Left ventricle myocardium inferior (tissue), 1 donor: Measurements from ENCODE around the gene PPFIBP2. TPM values are rescaled to one million over a fixed set of nuclear protein-coding genes. Genes with fewer than 3 reads are reported as not detected.

Experiments
- DNase-seq: peaks from one replicate; pipeline ENCODE4 v3.0.0-alpha.2; 2020
- H3K27ac ChIP-seq: fragments of 200-600 bp; replicated peaks from 2 replicates; pipeline ENCODE4 v1.8.0; 2021
- H3K27me3 ChIP-seq: fragments of 200-600 bp; 2 replicates; pipeline ENCODE4 v1.8.0; 2021; ENCODE audit warnings: low read depth
- H3K36me3 ChIP-seq: fragments of 200-600 bp; 2 replicates; pipeline ENCODE4 v1.8.0; 2021
- H3K4me1 ChIP-seq: fragments of 200-600 bp; 2 replicates; pipeline ENCODE4 v1.8.0; 2021
- H3K4me3 ChIP-seq: fragments of 200-600 bp; 2 replicates; pipeline ENCODE4 v1.8.0; 2021; ENCODE audit warnings: mild to moderate bottlenecking, moderate library complexity
- H3K9me3 ChIP-seq: fragments of 200-600 bp; replicated peaks from 2 replicates; pipeline ENCODE4 v1.8.0; 2021
- intact Hi-C: fragments of 100-400 bp; cut with micrococcal nuclease; formaldehyde crosslinking; loops from one replicate; pipeline ENCODE4 v1.11.0; 2022
- total RNA-seq: library from RNA; stranded (reverse); fragmentation: NEBNext Ultra II Directional; extraction: Animal tissue kit (Norgen Biotek cat#: 25700); gene quantifications from one replicate; pipeline ENCODE4 v1.2.1, GENCODE V29; 2021
- TF ChIP-seq, protein P1 (sequence below): fragments of 200-600 bp; IDR thresholded peaks from 2 replicates; pipeline ENCODE4 v1.8.0; 2021; ENCODE audit warnings: antibody characterized with exemption, mild to moderate bottlenecking, borderline replicate concordance
- donor health status: DM: no; HTN: yes; CAD: no; lungs with severe emphysema.

PPFIBP2 gene
- total RNA-seq, 1 donor from 2014 or later: 19.2 TPM

- Histone ChIP-seq H3K9me3 (no peaks in the 10 kb centered on the region), H3K27ac (peak overlapping the region; percentile 74), H3K4me3 (peak overlapping the region; percentile 63), H3K27me3 (no peaks in the 10 kb centered on the region), H3K4me1 (peaks cover 27% of the 10 kb centered on the region), H3K36me3 (peaks cover 5% of the 10 kb centered on the region)
- intact Hi-C loops: no loop called here
- no peak for DNase-seq
- TF ChIP-seq, protein P1, sequence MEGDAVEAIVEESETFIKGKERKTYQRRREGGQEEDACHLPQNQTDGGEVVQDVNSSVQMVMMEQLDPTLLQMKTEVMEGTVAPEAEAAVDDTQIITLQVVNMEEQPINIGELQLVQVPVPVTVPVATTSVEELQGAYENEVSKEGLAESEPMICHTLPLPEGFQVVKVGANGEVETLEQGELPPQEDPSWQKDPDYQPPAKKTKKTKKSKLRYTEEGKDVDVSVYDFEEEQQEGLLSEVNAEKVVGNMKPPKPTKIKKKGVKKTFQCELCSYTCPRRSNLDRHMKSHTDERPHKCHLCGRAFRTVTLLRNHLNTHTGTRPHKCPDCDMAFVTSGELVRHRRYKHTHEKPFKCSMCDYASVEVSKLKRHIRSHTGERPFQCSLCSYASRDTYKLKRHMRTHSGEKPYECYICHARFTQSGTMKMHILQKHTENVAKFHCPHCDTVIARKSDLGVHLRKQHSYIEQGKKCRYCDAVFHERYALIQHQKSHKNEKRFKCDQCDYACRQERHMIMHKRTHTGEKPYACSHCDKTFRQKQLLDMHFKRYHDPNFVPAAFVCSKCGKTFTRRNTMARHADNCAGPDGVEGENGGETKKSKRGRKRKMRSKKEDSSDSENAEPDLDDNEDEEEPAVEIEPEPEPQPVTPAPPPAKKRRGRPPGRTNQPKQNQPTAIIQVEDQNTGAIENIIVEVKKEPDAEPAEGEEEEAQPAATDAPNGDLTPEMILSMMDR: no peak
Observed at GRCh38 chr11:7486781-7487140, 27.0 kb upstream of the PPFIBP2 start.

DNA sequence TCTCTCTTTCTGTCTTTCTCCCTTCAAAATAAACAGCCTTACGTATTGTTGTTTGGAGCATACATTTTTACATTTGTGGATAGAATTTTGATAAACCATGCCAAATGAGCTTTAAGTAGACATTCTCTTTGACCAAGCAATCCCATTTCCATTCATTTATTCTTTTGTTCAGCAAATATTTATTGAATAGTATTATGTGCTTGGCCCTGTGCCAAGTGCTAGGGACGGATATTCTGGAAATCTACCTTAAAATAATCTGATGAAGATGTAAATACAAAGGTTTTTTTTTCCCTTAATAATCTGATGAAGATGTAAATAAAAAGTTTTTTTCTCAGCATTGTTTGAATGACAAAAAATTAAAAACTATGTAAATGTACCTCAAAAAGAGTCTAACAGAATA, 26.4 kb upstream of the PPFIBP2 start:
- TF ChIP-seq, protein P1: no peak
- no peak for DNase-seq
- no peak overlapping the region for H3K27ac ChIP-seq
- H3K4me1 ChIP-seq: peaks cover 33% of the 10 kb centered on the region
- intact Hi-C loops: no loop called here
- no peaks in the 10 kb centered on the region for H3K27me3 ChIP-seq
- H3K36me3 ChIP-seq: peaks cover 5% of the 10 kb centered on the region
- H3K9me3 ChIP-seq: no peaks in the 10 kb centered on the region
- H3K4me3 ChIP-seq: peak overlapping the region; percentile 63

DNA sequence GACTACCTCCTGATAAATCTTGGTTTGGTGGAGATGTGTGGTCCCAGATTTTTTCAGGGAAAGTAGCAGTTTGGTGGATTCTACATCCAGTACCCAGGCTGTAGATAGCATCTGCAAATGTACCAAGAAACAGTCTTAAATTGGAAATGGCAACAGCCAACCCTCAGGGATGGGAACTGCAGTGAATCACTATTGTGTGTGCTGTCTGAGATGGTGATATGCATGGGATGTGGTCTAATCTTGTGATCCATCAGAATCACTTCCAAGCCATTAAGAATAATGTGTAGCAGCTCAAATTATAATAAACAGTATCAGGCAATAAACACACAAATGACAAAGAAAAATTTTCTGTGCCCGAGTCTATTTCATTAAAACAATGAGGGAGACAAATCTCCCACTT, 25.1 kb upstream of the PPFIBP2 start:
- no peak for DNase-seq
- H3K27ac ChIP-seq: no peak overlapping the region
- intact Hi-C loops: no loop called here
- TF ChIP-seq, protein P1: no peak
- no peaks in the 10 kb centered on the region for H3K9me3 ChIP-seq
- no peak overlapping the region for H3K4me3 ChIP-seq
- peaks cover 46% of the 10 kb centered on the region for H3K4me1 ChIP-seq
- peaks cover 5% of the 10 kb centered on the region for H3K36me3 ChIP-seq
- no peaks in the 10 kb centered on the region for H3K27me3 ChIP-seq

DNA sequence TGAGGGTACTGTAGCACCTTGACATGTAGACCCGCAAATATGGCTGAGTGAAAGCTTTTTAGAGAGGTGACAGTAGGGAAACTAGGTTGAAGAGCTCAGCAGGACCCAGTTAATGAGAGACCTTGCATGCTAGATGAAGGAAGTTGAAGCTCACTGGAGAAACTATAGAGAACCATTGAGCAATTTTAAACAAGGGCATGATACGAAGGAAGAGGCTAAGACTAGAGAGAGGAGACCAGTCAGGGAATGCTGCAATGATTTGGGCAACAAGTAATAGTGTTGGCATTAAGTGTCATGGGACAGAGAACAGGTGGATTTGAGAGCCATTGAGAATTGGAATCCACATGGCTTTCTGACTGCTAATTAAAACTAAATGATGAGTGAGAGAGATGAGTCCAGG, 24.4 kb upstream of the PPFIBP2 start:
- intact Hi-C loops: no loop called here
- no peak overlapping the region for H3K4me3 ChIP-seq
- peaks cover 5% of the 10 kb centered on the region for H3K36me3 ChIP-seq
- TF ChIP-seq, protein P1: no peak
- H3K4me1 ChIP-seq: peaks cover 48% of the 10 kb centered on the region
- no peak overlapping the region for H3K27ac ChIP-seq
- no peak for DNase-seq
- no peaks in the 10 kb centered on the region for H3K9me3 ChIP-seq
- H3K27me3 ChIP-seq: no peaks in the 10 kb centered on the region

DNA sequence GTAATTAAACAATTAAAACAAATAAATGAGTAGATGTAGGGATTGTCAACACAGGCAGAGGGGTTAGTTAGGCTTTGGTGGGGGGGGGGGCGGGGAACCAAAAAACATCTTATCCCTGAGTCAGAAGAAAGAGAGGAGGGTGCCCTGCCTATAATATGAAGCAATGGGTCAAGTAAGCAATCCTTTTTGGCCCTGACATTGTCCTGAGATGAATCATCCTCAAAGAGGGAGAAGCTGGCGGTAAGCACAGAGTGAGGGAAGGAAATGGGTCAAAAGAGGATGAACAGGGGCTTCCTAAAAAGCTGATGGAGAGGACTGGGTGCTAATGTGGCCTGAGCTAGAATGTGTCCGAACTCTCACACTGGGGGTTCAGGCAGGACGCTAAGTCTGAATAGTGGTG, 23.7 kb upstream of the PPFIBP2 start:
- H3K4me1 ChIP-seq: peaks cover 44% of the 10 kb centered on the region
- no peak overlapping the region for H3K27ac ChIP-seq
- peaks cover 5% of the 10 kb centered on the region for H3K36me3 ChIP-seq
- no peak for DNase-seq
- intact Hi-C loops: no loop called here
- TF ChIP-seq, protein P1: no peak
- H3K27me3 ChIP-seq: no peaks in the 10 kb centered on the region
- H3K9me3 ChIP-seq: no peaks in the 10 kb centered on the region
- H3K4me3 ChIP-seq: no peak overlapping the region

GRCh38 chr11:7490535-7490934, 23.3 kb upstream of the PPFIBP2 start:
- Histone ChIP-seq H3K36me3 (peaks cover 5% of the 10 kb centered on the region), H3K27me3 (no peaks in the 10 kb centered on the region), H3K4me3 (no peak overlapping the region), H3K27ac (no peak overlapping the region), H3K4me1 (peaks cover 44% of the 10 kb centered on the region), H3K9me3 (no peaks in the 10 kb centered on the region)
- intact Hi-C loops: no loop called here
- TF ChIP-seq, protein P1: no peak
- DNase-seq: no peak
